Stimulated activated CD8-positive, alpha-beta memory T cell treated with anti-CD3 and anti-CD28 coated beads, Interleukin-4, amount 100 ng/mL, for 4 hours (primary cell): Measurements from ENCODE around the gene MXRA7.
"Not testable (repeated sequence)": the region's sequence is repeated elsewhere in the genome, so short reads cannot be mapped to it uniquely, and the experiment has no call there.

Source experiments
- DNase-seq, 2 donors: peaks; one replicate each; pipeline ENCODE4 v3.0.0-alpha.2; 2020; ENCODE audit warnings: low read depth in 2 of 2, low spot score in 1 of 2

Gene MXRA7

GRCh38 chr17:76716146-76716838 is 5.5 kb upstream of the MXRA7 start:
- peak in 1 of 2 donors; percentile 73 for DNase-seq

DNA sequence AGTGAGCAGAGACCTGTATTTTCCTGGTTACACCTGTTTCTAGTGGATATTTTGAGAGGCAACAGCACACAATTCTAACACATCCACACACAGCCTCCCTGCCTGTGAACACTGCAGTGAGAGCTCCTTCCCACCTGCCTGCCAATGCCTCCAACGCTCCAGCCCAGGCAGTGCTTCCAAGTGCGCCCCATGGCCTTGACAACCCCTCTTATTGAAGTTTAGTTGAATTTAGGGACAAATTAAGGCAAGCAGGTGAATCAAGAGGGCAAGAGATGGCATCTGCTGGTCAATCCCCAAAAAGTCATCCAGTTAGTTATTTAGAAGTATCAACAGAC is 4.7 kb upstream of the MXRA7 start:
- DNase-seq: no peak

DNA sequence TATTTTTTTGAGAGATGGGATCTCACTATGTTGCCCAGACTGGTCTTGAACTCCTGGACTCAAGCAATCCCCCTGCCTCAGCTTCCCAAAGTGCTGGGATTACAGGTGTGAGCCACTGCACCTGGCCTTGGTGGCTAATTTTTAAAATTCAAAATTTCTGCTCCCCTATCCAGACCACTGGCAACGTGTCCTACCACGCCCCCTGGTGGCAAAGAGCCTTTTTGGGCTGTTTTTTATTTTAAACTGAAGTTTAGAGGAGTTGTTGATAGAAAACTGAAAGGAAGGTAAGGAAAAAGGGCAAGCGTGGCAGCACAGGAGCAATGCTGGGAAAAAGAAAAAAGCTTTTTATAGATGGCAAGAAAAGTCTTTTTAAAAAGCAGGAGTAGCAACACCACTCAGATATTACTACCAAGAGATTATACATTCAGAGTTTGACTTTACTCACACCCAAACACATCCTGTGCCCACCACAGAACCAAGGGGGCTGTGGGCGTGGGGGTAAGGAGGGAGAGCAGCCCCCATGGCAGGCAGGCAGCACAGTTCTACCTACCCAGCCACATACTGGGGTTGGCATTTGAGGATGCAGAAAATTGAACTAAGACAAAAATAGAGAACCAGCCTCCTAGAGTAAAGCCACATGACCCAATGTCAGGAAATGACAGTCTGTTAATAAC is 4.2 kb upstream of the MXRA7 start:
- peak; percentile 38 to 79 for DNase-seq

- no peak for DNase-seq
Measured at GRCh38 chr17:76714336-76714735, 3.6 kb upstream of the MXRA7 start.

DNA sequence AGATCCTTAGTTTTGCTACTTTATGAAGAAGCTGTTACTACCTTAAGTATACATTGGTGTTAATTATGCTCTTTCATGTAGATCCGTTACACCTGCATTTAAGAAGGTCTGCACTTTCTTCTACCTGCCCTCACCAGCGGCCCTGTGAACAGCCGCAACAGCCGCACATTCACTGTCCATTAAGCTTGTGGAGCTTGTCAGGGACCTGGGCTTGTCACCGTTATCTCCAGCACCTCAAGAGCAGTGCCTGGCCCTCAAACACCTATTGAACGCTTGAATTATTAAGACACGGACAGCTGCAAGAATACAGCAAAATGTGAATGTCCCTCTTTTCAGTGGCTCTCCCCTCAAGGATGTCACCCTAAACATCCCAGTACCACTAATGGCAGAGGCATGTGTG is 3.0 kb upstream of the MXRA7 start:
- DNase-seq: no peak

DNA sequence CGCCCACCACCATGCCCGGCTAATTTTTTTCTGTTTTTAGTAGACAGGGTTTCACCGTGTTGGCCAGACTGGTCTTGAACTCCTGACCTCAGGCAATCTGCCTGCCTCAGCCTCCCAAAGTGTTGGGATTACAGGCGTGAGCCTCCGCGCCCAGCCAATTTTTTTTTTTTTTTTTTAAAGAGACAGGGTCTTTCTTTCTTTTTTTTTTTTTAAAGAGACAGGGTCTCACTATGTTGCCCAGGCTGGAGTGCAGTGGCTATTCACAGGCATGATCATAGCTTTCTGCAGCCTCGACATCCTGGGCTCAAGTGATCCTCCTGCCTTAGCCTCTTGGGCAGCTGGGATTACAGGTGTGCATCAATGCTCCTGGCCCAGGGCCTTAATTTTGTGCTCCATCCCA is 1.6 kb upstream of the MXRA7 start:
- DNase-seq: not testable (repeated sequence)

DNA sequence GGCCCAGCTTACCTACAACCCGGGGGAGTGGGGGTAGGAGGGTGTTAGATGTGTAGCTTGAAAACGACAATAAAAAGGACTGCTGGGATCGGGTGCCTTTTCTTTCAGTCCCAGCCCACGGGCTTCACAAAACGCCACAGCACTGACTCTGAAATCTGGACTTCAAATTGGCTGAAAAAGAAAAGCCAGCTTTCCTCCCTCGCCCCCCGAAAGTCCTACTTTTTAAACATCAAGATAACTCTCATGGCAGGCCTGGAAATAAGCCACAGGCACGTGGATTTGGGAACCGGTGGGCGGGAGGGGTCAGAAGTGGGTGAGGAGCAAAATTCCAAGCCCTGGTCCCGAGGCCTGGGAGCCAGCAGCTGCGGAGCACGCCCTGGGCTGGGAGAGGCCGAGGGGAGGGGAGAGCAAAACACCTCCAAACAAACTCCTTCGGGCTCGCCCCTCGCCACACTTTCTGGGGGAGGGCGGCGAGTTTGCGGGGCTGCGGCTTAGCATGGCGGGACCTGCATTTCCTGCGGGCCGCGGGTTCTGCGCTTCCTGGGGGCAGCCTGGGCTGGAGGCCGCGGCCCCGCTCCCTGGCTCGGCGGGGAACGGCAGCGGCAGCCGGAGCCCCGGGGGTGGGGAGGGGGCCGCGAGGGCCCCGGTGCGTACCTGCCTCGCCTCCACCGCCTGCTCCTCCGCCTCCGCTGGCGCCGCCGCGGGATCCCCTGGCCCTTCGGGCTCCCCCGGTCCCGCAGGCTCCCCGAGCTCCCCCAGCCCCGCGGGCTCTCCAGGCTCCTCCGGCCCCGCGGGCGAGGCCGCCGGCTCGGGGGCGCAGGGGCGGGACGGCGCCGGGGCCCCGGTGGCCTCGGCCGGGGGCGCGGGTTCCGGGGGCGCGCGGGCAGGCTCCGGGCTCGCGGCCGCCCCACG is 558 bp downstream of the MXRA7 start:
- DNase-seq: not testable (repeated sequence)

- DNase-seq: no peak
Measured at GRCh38 chr17:76709077-76709950, 1.5 kb downstream of the MXRA7 start.

- no peak for DNase-seq
Measured at GRCh38 chr17:76707985-76708807, 2.6 kb downstream of the MXRA7 start.

DNA sequence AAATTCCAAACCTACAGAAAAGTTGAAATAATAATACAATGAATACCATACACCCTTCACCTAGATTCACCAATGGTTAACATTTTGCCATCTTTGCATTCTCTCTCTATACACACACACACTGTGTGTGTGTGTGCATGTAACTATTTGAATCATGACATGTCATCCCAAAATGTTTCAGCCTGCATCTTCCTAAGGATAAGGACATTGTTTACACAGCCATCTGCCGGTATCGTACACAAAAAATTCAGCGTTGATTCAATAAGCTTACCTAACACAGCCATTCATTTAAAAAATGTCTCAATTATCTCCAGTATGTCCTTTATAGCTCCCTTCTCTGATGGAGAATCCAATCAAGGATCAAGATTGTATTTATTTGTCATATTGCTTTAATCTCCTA is 3.9 kb downstream of the MXRA7 start:
- no peak for DNase-seq

DNA sequence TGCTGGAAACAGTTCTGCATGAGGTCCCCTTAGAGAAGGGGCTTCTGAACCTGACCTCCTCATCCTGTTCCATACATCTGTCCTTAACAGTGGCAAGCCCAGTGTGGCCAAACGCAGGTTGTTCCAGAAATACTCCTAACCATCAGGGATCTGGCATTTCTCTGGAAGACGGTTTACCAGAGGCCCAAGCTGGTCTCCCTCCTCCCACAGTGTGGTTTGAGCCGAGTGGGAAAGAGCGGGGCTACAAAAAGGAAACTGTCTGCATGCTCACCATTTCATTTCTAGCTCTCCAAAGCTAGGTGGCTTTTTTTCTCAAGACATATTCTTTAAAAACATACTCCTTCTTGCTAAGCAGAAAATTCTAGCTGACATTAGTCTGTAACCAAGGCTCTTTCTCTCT is 6.0 kb downstream of the MXRA7 start:
- DNase-seq: no peak

GRCh38 chr17:76702941-76703637 is 7.7 kb downstream of the MXRA7 start:
- no peak for DNase-seq

DNA sequence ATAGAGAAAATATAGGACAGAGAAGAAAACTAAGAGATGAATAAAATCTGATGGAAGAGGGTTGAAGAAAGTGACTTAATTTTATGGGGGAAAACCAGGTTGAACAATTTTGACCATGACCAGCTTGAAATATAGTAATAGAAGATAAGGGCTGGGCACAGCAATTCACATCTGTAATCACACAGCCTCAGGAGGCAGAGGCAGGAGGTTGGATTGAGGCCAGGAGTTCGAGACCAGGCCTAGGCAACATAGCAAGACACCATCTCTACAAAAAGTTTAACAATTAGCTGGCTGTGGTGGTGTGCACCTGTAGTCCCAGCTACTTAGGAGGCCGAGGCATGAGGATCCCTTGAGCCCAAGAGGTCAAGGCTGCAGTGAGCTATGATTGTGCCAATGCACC is 8.7 kb downstream of the MXRA7 start:
- DNase-seq: no peak

DNA sequence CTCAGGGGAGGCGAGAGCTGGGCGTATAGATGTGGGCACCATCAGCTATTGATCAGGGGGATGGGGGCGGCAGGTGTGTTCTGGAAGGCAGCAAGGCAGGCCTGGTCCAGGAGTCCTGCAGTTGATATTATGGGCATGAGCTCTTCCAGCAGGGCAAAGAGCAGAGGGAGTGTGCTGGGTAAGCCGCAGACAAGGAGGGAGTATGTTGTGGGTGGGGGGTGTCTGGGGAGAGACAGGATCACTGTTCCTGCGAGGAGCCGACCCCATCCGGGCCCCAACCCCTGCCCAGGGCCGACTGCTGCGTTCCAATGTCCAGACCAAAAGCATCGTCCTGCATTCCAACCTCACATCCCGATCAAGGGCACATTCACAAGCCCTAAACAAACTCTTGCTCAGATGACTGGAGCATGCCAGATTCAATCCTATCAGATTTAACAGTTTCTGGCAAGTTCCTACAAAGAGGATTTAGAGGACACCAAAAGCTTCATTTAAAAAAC is 9.2 kb downstream of the MXRA7 start:
- DNase-seq: no peak

GRCh38 chr17:76700617-76701470 is 9.9 kb downstream of the MXRA7 start:
- no peak for DNase-seq

- DNase-seq: no peak
Measured at GRCh38 chr17:76700270-76700616, 10.5 kb downstream of the MXRA7 start.

DNA sequence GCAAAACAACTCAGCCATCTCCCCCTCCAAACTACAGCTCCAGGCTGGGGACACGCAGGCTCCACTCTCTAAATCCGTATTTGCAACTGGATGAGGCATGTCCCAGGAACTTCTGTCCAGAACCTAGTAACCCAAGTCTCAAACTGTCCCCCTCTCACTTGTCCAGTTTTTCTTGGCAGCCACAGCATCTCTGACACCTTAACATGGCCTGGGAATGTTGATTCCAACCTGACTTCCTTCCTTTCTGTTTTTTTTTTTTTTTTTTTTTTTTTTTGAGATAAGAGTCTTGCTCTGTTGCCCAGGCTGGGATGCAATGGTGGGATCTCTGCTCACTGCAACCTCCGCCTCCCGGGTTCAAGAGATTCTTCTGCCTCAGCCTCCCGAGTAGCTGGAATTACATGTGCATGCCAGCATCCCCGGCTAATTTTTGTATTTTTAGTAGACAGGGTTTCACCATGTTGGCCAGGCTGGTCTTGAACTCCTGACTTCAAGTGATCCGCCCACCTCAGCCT is 12.2 kb downstream of the MXRA7 start:
- DNase-seq: not testable (repeated sequence)

DNA sequence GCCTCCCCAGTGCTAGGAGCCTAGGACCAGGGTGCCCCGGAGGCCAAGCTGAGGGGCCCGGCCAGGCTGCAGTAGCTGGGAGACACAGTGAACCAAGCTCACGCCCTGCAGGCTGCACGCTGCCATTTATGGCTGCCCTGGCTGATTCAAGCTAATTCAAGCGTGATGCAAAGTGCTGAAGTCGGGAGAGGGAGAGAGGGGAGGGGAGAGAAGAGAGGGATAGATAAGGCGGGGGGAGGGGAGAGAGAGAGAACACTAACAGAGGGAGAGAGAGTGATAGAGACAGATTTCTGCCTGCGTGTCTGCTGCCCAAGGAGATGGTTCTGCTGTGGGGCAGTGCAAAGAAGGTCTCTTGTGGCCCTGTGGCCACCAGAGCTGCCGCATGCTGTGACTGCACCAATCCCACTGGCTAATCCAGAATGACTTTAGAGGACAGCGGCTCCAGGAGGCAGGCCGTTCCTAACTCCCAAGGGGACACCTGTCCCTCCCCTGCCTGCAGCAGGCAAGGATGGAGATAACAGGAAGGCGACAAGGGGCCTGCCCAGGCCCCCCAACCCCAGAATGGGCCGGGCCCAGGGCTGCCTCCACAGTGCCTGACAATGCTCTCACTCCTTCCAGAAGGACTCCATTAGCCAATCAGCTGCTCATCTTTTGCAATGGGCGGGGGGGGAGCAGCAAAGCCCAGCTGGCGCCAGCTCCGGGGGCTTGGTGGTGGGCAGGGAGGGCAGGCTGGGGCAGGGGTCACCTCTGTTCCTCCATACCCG is 12.9 kb downstream of the MXRA7 start:
- DNase-seq: no peak
